ENCODE data around the gene ZDHHC5.
A peak's percentile ranks its signal among the peaks of the same experiment; 100 is the strongest.

Gene ZDHHC5

DNA sequence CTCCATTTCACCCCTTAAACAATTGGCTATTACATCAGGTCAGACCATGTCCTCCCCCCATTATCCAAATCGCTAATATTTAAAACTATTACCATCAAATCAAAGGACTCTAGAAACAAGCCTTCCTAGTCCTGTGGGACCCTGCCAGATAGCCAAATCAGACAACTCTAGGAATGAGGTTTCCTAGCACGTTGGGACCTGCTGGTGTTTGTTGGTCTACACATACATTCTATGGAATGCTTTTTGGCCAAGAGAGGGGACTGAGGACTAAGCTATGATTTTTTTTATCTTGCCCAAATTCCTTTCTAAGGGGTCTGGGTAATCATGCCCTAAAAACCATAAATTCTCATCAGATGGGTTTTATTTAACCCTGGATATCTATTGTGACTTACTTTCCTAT, 59.3 kb downstream of the ZDHHC5 start:
- no peak for DNase-seq (ENCODE audit: low read depth in 3 of 3, low spot score in 1 of 3)

DNA sequence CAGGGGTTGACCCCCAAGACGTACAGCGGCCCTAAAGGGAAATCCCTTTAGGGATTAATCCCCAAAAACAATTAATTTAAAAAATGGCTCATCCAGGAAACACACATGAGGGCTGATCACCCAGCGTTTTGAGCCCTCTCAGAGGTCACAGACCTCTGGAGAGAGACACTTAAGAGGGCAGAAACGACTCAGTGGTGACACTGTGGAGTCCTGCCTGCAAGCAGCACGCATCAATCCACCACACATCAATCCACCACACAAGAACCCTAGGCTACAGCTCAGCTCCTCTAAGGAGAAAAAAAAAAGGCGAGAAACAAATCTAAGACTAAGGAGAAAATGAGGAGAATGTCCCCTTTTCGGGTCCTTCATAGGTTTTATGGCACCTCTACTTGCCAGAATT, 60.9 kb downstream of the ZDHHC5 start:
- no peak for DNase-seq (ENCODE audit: low read depth in 3 of 3, low spot score in 1 of 3)

DNA sequence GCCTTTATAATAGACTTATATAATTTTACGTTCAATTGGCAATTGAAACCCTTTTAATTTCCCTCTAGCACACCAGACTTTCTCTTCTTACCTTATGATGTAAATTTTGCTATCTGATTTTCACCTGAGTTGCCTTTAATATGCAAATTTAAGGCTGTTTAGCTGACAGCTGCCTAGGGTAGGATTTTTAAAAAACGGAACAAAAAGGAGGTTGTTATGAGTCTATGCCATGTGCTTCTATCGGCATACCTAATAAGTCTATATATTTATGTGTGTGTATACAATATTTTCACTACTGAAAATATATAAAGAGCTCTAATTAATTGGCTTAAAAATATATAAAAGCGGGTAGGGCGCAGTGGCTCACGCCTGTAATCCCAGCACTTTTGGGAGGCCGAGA, 61.6 kb downstream of the ZDHHC5 start:
- DNase-seq (ENCODE audit: low read depth in 3 of 3, low spot score in 1 of 3): no peak

DNA sequence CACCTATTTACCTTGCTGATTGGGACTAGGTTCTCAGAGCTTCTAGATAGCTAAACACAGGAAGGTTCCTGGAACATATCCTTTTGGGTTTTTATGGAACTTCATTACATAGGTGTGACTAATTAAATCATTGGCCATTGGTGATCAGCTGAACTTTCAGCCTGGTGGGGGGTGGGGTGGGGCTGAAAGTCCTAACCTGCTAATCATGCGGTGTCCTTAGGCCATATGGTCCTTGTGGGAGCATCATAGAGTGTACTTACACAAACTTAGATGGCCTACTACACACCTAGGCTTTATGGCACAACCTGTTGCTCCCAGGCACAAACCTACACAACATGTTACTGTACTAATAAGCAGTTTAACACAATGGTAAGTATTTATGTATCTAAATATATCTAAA, 64.7 kb downstream of the ZDHHC5 start:
- no peak for DNase-seq (ENCODE audit: low read depth in 3 of 3, low spot score in 1 of 3)

DNA sequence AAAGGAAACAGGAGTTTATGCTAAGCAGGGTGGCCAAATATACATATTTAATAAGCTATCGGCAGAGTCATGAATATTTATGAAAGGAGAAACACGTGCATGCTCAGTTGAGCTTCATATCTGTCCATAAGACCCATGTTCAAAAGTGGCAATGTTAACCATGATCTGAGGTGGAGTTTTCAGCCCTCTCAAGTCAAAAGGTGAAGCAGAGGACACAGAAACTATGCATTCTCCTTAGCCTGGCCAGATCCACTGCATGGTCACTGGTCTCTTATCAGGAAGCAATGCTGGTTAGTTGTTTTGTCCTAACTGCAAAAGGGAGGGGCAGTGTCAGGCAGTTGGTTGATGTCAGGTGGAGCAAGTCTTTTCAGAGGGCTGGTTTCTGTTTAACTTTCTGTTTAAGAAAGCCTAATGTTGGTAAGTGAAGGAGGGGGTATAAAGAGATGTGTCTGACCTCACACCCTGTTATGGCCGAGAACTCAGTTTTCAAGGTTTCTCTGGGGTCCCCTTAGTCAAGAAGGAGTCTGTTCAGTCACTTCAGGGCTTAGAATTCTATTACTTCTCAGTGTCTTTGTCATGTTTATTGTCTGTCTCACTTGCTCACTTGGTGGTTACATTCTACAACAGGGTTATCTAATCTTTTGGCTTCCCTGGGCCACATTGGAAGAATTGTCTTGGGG, 67.8 kb downstream of the ZDHHC5 start:
- DNase-seq (ENCODE audit: low read depth in 3 of 3, low spot score in 1 of 3): no peak

DNA sequence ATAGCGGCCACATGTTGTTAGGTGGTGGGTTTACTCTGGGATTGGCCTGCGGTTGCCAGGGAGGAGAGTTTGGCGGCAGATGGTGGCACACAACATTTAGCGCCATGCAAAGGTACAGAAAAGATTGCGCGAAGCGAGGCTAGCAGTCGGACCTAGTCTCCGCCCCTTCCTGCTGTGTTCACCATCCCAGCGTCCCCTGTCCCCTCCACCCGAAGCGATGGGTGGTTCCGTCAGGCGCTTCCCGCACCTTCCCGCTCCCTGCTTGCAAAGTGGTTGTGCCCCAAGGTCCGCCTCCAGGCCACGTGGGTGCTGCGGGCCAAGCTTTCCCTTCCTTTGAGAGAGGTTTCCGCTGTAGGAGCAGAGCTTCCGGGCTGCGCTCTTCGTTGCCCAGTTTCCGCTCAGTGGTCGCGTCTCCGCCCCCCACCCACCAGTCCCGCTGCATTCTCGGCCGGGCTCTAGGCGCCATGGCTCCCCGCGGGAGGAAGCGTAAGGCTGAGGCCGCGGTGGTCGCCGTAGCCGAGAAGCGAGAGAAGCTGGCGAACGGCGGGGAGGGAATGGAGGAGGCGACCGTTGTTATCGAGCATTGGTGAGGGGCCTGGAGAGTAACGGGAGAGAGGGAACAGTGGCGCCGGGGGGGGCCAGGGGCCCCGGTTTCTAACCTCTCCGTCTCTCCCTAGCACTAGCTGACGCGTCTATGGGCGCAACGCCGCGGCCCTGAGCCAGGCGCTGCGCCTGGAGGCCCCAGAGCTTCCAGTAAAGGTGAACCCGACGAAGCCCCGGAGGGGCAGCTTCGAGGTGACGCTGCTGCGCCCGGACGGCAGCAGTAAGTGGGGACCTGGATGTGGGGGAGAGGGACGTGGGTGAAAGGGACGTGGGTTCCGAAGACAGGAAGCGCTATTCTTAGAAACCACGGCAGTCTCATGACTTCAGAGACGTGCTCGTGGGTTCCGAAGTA, 73.5 kb downstream of the ZDHHC5 start, which contains the start of gene SELENOH:
Gene SELENOH (plus strand): TSS at position 360 of the 955 bp plus-strand sequence. CDS start 105 bp downstream, at position 465.
- peak; percentile 79 to 88 (median 83) for DNase-seq (ENCODE audit: low read depth in 3 of 3, low spot score in 1 of 3)

DNA sequence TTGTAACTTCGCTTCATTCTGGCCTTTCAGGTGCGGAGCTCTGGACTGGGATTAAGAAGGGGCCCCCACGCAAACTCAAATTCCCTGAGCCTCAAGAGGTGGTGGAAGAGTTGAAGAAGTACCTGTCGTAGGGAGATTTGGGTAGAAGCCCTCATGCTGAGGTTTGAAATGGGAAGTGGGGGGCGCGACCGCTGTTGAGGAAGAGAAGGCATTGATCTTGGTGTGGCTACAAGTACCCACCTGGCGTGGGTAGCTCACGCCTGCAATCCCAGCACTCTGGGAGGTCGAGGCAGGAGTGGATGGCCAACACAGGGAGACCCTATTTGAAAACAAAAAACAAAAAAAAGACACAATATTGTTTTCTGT, 74.2 kb downstream of the ZDHHC5 start:
- no peak for DNase-seq (ENCODE audit: low read depth in 3 of 3, low spot score in 1 of 3)

DNA sequence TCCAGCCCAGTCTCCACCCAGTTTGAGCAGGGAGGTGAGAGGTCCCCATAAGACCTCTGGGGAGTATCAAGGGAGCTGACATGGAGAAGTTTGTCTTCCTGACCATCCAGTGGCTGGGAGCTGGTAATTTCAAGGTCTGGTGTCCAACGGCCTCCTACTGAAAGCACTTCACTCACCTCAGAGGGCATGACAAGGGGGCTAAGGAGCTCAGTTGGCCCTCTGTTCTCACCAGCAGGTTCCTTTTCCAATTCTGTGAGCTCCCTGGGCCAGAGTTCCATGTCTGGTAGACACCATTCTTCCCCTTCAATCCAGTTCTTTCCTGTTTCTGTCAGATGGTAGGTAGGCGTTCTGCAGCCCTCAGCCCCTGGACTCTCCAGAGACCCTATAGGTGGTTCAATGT, 76.4 kb downstream of the ZDHHC5 start:
- DNase-seq (ENCODE audit: low read depth in 3 of 3, low spot score in 1 of 3): no peak

DNA sequence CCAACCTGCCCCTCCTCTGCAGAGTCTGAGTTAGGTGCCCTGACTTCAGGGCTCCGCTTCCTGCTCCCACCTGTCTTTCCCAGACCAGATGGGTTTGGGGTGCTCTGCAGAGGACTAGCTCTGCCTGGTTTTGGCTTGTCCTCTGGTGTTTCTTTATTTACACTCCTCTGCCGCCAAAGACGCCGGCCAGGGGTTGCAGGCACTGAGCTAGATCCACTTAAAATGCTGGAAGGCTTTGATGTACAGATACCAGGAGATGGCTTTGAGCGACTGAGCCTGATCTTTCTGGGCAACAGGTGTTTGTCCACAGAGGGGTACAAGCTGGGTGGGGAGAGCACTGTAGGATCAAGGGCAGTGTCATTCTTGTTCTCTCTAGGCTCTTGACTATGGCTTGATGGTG, 77.3 kb downstream of the ZDHHC5 start:
- no peak for DNase-seq (ENCODE audit: low read depth in 3 of 3, low spot score in 1 of 3)

DNA sequence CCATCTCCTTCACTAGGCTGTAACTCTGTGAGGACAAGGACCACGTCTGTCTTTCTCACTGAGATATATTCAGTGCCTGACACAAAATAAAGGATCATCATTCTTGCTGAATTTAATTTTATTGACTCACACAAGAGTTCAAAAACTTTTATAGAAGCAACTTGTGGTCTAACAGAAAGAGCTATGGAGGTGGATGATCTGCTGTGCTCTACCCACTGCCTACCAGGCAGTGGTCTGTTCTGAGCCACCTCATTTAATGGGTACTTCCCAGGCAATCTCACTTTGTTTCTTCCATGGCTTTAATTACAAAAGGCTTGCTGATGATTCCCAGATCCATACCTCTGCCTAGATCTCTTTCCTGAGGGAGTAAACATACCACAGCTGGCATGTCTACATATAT, 79.0 kb downstream of the ZDHHC5 start:
- DNase-seq (ENCODE audit: low read depth in 3 of 3, low spot score in 1 of 3): no peak

Data from stimulated activated CD4-positive, alpha-beta T cell treated with anti-CD3 and anti-CD28 coated beads, TNF-alpha, amount 100 ng/mL, for 1 hour (primary cell).